ENCODE measurements around the gene USP34.
A peak's percentile ranks its signal among the peaks of the same experiment; 100 is the strongest.

GRCh38 chr2:61179701-61180639, 290.9 kb downstream of the USP34 start:
- TF ChIP-seq POLR2A (IDR thresholded peaks at IDR 0.05; ENCODE audit: low read length) (peak; percentile 49), GATA1 (IDR thresholded peaks at IDR 0.05; ENCODE audit: low read depth, low read length) (no peak)

Measured in erythroblast (primary cell).